ENCODE data around the gene ETV3L. TPM values are rescaled to one million over a fixed set of nuclear protein-coding genes. Genes with fewer than 3 reads are reported as not detected.

The ETV3L gene
- total and polyA plus RNA-seq, 2 experiments from 2014 or later, result not detected

- TF ChIP-seq CTCF (IDR thresholded peaks at IDR 0.05; ENCODE audit: poor library complexity) (no peak), EZH2 (IDR thresholded peaks at IDR 0.05; ENCODE audit: borderline replicate concordance) (no peak), EZH2phosphoT487 (IDR thresholded peaks at IDR 0.05; ENCODE audit: low read depth, severe bottlenecking, unreplicated experiment) (no peak)
- no peaks in the 10 kb centered on the region for H3K79me2 ChIP-seq
- 70% methylated on average over 6 of the region's 6 CpGs for WGBS (ENCODE audit: low lambda C conversion rate, missing lambda C conversion rate)
- no peaks in the 10 kb centered on the region for H3K36me3 ChIP-seq (replicated peaks; ENCODE audit: insufficient read depth, low read depth)
- no peaks in the 10 kb centered on the region for H3K9me3 ChIP-seq (ENCODE audit: low read depth)
- no peak overlapping the region for H3K4me2 ChIP-seq
- H3K9me2 ChIP-seq (replicated peaks; ENCODE audit: insufficient read depth), result no peaks in the 10 kb centered on the region
- H3K27me3 ChIP-seq, result peaks cover 20% of the 10 kb centered on the region
- no peaks in the 10 kb centered on the region for H4K20me1 ChIP-seq (ENCODE audit: insufficient read depth, poor library complexity, severe bottlenecking)
- no peak overlapping the region for H3K4me3 ChIP-seq
- H2AFZ ChIP-seq, result no peak overlapping the region
- peak; percentile 44 for DNase-seq (ENCODE audit: low spot score)
- no peaks in the 10 kb centered on the region for H3K4me1 ChIP-seq (ENCODE audit: insufficient read depth)
- no peak overlapping the region for H3K27ac ChIP-seq
Measured at GRCh38 chr1:157105988-157106812, 6.6 kb upstream of the ETV3L start.

- Histone ChIP-seq H3K36me3 (replicated peaks; ENCODE audit: insufficient read depth, low read depth) (no peaks in the 10 kb centered on the region), H3K4me3 (no peak overlapping the region), H3K9me3 (ENCODE audit: low read depth) (no peaks in the 10 kb centered on the region), H3K79me2 (no peaks in the 10 kb centered on the region), H4K20me1 (ENCODE audit: insufficient read depth, poor library complexity, severe bottlenecking) (no peaks in the 10 kb centered on the region), H3K4me1 (ENCODE audit: insufficient read depth) (no peaks in the 10 kb centered on the region), H3K27me3 (peaks cover 20% of the 10 kb centered on the region), H2AFZ (no peak overlapping the region), H3K4me2 (no peak overlapping the region), H3K9me2 (replicated peaks; ENCODE audit: insufficient read depth) (no peaks in the 10 kb centered on the region), H3K27ac (no peak overlapping the region)
- TF ChIP-seq EZH2phosphoT487 (IDR thresholded peaks at IDR 0.05; ENCODE audit: low read depth, severe bottlenecking, unreplicated experiment) (no peak), CTCF (IDR thresholded peaks at IDR 0.05; ENCODE audit: poor library complexity) (no peak), EZH2 (IDR thresholded peaks at IDR 0.05; ENCODE audit: borderline replicate concordance) (no peak)
- no peak for DNase-seq (ENCODE audit: low spot score)
- WGBS (ENCODE audit: low lambda C conversion rate, missing lambda C conversion rate), result 77% methylated on average over 14 of the region's 14 CpGs
Measured at GRCh38 chr1:157105298-157105987, 5.8 kb upstream of the ETV3L start.

GRCh38 chr1:157104598-157105293 is 5.1 kb upstream of the ETV3L start:
- Histone ChIP-seq H3K4me3 (no peak overlapping the region), H3K27me3 (peaks cover 20% of the 10 kb centered on the region), H3K79me2 (no peaks in the 10 kb centered on the region), H3K9me2 (replicated peaks; ENCODE audit: insufficient read depth) (no peaks in the 10 kb centered on the region), H3K4me1 (ENCODE audit: insufficient read depth) (no peaks in the 10 kb centered on the region), H4K20me1 (ENCODE audit: insufficient read depth, poor library complexity, severe bottlenecking) (no peaks in the 10 kb centered on the region), H3K9me3 (ENCODE audit: low read depth) (no peaks in the 10 kb centered on the region), H3K4me2 (no peak overlapping the region), H3K27ac (no peak overlapping the region), H2AFZ (no peak overlapping the region), H3K36me3 (replicated peaks; ENCODE audit: insufficient read depth, low read depth) (no peaks in the 10 kb centered on the region)
- 68% methylated on average over 6 of the region's 6 CpGs for WGBS (ENCODE audit: low lambda C conversion rate, missing lambda C conversion rate)
- no peak for DNase-seq (ENCODE audit: low spot score)
- TF ChIP-seq EZH2 (IDR thresholded peaks at IDR 0.05; ENCODE audit: borderline replicate concordance) (no peak), CTCF (IDR thresholded peaks at IDR 0.05; ENCODE audit: poor library complexity) (no peak), EZH2phosphoT487 (IDR thresholded peaks at IDR 0.05; ENCODE audit: low read depth, severe bottlenecking, unreplicated experiment) (no peak)

All from hepatocyte (in vitro differentiated cells).